Psoas muscle (tissue), 8 donors: ENCODE results near the gene SIGLEC14. TPM values are rescaled to one million over a fixed set of nuclear protein-coding genes. Genes with fewer than 3 reads are reported as not detected.

Experiments
- ATAC-seq, 4 donors: fragments of 200-7000 bp; cut with Tn5 transposase; one replicate each; pipeline ENCODE4 v1.9.1; 2020; ENCODE audit warnings: moderate library complexity in 3 of 4, mild to moderate bottlenecking in 2 of 4
- DNase-seq, 2 donors: peaks; one replicate each; pipeline ENCODE4 v3.0.0-alpha.2; 2020
- H3K27ac ChIP-seq: fragments of 200-600 bp; one replicate; pipeline ENCODE4 v1.8.0; 2022
- H3K27me3 ChIP-seq, 3 donors: fragments of 200-600 bp in 1 of 3; one replicate each; pipeline versions ENCODE4 v1.6.1 to v1.8.0; 2013 to 2022; ENCODE audit warnings: low read length in 2 of 3, mild to moderate bottlenecking in 2 of 3, moderate library complexity in 1 of 3; ENCODE audit not compliant: insufficient read depth in 3 of 3
- H3K36me3 ChIP-seq, 2 donors: fragments of 200-600 bp in 1 of 2; one replicate each; pipeline versions ENCODE4 v1.6.1 to v1.8.0; 2013 to 2022; ENCODE audit warnings: low read depth in 1 of 2, mild to moderate bottlenecking in 1 of 2, moderate library complexity in 1 of 2; ENCODE audit not compliant: insufficient read depth in 1 of 2
- H3K4me1 ChIP-seq: fragments of 200-600 bp; one replicate; pipeline ENCODE4 v1.8.0; 2022
- H3K4me3 ChIP-seq: fragments of 200-600 bp; one replicate; pipeline ENCODE4 v1.8.0; 2022; ENCODE audit warnings: mild to moderate bottlenecking
- H3K9me3 ChIP-seq: fragments of 200-600 bp; one replicate; pipeline ENCODE4 v1.8.0; 2022
- WGBS, 3 donors: extraction: QIAGEN DNeasy Blood & Tissue Kit; methylation state at CpG; one replicate each; pipeline versions ENCODE4 v1.1.6 to v1.1.7; 2013; 5-methylcytosine and 5-hydroxymethylcytosine counted together
- intact Hi-C, 2 donors: fragments of 100-400 bp; cut with DNase I; formaldehyde crosslinking; loops; one replicate each; pipeline versions ENCODE4 v1.11.0 to v1.14.2; 2022
- polyA plus RNA-seq, 3 donors: library from polyadenylated mRNA; stranded (reverse); fragments of 200-250 nt; gene quantifications; one replicate each; pipeline ENCODE4 v1.2.3, GENCODE V29; 2013
- total RNA-seq, 4 donors: library from RNA; stranded (reverse); fragmentation: NEBNext Ultra II Directional in 2 of 4; extraction: Animal tissue kit (Norgen Biotek cat#: 25700) in 2 of 4; gene quantifications; one replicate each; pipeline versions ENCODE4 v1.2.1 to v1.2.4, GENCODE V29; 2021 to 2023
- TF ChIP-seq, protein P1 (sequence below): fragments of 200-600 bp; IDR thresholded peaks from one replicate; pipeline ENCODE4 v1.8.0; 2022; ENCODE audit warnings: antibody characterized with exemption
- donor health status: healthy with polysubstance abuse.
- donor health status: DM: no; HTN: no; CAD: no; lungs with moderate emphysema.
- donor health status: Bipolar disorder and iron deficiency.
- donor health status: healthy.
- donor health status: DM: yes; HTN: yes; CAD: no.
- donor health status: DM: no; HTN: no; CAD: no.
- donor health status: DM: no; HTN: no; CAD: no.
- donor health status: DM: yes; HTN: yes; CAD: no.

The SIGLEC14 gene
- total and polyA plus RNA-seq, 7 donors = 0.07 to 1.9 (median 0.93) TPM

DNA sequence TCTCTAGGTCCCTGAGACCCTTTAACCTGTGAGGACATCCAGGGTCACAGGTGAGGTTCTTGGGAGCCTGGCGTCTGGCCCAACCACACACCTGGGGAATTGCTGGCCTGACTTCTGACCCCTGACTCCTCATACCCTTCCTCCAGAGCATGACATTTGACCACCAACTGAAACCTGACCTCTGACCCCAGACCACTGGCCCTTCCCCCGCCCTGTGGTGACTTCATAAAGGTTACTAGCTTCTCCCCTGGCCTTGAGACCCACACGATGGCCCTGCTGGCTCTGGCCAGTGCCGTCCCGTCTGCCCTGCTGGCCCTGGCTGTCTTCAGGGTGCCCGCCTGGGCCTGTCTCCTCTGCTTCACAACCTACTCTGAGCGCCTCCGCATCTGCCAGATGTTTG lies 46.6 kb upstream of the SIGLEC14 start, which contains the start of gene SPACA6:
SPACA6 (plus strand) TSS at position 71 of the 400 bp plus-strand sequence; CDS start at position 268, 197 bp downstream.
- intact Hi-C loops = no loop called here
- H3K27ac ChIP-seq = no peak within 1 kb of the TSS
- no peaks in the 10 kb centered on the region for H3K27me3 ChIP-seq
- DNase-seq (no peak), ATAC-seq (no peak)
- H3K36me3 ChIP-seq = peaks cover 0 to 42% of the 10 kb centered on the region in 2 donors
- peak within 1 kb of the TSS; percentile 86 for H3K4me3 ChIP-seq
- H3K9me3 ChIP-seq = no peaks in the 10 kb centered on the region
- TF ChIP-seq, protein P1, sequence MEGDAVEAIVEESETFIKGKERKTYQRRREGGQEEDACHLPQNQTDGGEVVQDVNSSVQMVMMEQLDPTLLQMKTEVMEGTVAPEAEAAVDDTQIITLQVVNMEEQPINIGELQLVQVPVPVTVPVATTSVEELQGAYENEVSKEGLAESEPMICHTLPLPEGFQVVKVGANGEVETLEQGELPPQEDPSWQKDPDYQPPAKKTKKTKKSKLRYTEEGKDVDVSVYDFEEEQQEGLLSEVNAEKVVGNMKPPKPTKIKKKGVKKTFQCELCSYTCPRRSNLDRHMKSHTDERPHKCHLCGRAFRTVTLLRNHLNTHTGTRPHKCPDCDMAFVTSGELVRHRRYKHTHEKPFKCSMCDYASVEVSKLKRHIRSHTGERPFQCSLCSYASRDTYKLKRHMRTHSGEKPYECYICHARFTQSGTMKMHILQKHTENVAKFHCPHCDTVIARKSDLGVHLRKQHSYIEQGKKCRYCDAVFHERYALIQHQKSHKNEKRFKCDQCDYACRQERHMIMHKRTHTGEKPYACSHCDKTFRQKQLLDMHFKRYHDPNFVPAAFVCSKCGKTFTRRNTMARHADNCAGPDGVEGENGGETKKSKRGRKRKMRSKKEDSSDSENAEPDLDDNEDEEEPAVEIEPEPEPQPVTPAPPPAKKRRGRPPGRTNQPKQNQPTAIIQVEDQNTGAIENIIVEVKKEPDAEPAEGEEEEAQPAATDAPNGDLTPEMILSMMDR = no peak
- WGBS, 3 donors = 70 to 76% (median 76%) methylated on average over 8 of the region's 8 CpGs
- no peaks in the 10 kb centered on the region for H3K4me1 ChIP-seq

DNA sequence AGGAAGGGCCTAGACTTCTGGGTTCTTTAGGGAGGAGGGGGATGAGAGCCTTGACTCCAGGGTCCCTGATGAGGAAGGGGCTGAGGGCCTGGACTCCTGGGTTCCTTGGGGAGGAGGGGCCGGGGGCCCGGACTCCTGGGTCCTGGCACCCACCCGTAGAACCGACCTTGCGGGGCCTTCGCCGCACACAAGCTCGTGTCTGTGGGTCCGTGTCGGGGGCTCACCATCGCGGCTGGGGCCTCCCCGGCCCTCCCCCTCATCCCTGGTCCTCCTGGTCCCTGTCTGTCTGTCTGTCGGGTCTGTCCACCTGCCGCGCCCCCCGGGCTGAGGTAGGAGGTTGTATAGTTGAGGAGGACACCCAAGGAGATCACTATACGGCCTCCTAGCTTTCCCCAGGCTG lies 45.8 kb upstream of the SIGLEC14 start:
- no peak for ATAC-seq
- H3K9me3 ChIP-seq = no peaks in the 10 kb centered on the region
- TF ChIP-seq, protein P1 = no peak
- no peak overlapping the region for H3K27ac ChIP-seq
- H3K36me3 ChIP-seq = peaks cover 0 to 35% of the 10 kb centered on the region in 2 donors
- H3K4me3 ChIP-seq = peak overlapping the region; percentile 86
- intact Hi-C loops = no loop called here
- H3K4me1 ChIP-seq = peaks cover 7% of the 10 kb centered on the region
- no peak for DNase-seq
- H3K27me3 ChIP-seq = no peaks in the 10 kb centered on the region
- WGBS, 3 donors = 60 to 76% (median 69%) methylated on average over 13 to 18 of the region's 18 CpGs

DNA sequence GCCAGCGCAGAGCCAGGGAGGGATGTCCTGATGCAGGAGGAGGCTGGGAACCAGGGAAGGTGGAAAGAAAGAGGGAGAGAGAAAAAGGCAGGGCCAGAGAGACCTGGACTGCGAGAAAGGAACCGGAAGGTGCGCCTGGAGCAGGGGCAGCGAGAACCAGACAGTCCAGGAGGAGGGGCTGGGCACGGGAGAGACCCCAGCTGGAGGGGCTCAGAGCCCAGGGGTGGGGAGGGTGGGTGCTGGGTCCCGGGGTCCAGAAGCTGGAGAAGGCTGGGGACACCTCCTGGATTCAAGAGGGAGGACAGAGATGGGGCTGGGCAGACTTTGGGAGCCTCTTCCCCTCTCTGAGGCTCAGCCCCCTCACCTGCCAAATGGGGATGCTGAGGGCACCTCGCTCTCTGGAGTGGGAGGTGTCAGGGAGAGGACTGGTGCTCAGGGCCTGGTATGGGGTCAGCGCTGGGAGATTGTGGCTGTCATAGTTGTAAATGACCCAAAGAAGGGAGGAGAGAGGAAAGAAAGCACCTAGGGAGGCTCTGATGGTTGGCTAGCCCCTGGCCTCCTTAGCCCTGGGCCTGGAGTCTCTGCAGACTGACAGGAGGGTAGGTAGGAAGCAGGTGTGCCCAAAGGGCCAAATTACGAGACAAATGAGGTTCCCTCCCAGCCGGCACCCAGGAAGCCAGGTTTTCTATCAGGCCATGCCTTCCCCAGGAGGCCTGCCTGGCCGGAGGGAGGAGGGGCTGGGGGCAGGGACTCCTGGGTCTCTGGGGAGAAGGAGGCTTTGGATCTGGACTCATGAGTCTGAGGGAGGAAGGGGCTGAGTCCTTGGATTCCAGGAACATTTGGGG lies 45.2 kb upstream of the SIGLEC14 start:
- DNase-seq (no peak), ATAC-seq (no peak)
- TF ChIP-seq, protein P1 = no peak
- Histone ChIP-seq H3K4me1 (peaks cover 8% of the 10 kb centered on the region), H3K36me3 (peaks cover 0 to 29% of the 10 kb centered on the region in 2 donors), H3K27ac (peak overlapping the region; percentile 79), H3K27me3 (no peaks in the 10 kb centered on the region), H3K9me3 (no peaks in the 10 kb centered on the region), H3K4me3 (peak overlapping the region; percentile 86)
- 35 to 44% (median 36%) methylated on average over 9 to 12 of the region's 12 CpGs for WGBS, 3 donors
- intact Hi-C loops = no loop called here

DNA sequence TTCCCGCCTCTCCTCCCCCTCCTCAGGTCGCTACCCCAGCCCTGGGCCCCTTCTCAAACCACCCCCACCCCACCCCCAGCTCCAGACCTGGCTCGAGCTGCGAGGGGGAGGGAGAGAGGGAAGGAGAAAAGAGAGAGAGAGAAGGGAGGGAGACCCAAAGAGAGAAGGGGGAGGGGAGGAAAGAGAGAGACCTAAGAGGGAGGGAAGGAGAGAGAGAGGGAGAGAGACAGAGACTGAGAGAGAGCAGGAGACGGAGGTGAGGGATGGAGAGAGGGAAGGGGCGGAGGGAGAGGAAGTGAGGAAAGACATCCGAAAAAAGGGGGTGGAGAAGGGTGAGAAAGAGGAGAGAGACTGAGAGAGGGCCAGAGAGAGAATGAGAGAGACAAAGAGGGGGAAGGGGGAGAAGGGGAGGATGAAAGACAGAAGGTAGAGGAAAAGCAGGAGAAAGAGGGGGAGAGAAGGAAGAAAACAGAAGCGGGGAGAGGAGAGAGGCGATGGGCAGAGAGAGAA lies 44.5 kb upstream of the SIGLEC14 start:
- intact Hi-C loops = no loop called here
- Histone ChIP-seq H3K36me3 (peaks cover 0 to 22% of the 10 kb centered on the region in 2 donors), H3K9me3 (no peaks in the 10 kb centered on the region), H3K27ac (peak overlapping the region; percentile 79), H3K4me1 (peaks cover 8% of the 10 kb centered on the region), H3K27me3 (no peaks in the 10 kb centered on the region), H3K4me3 (peak overlapping the region; percentile 86)
- 18 to 30% (median 22%) methylated on average over 7 to 9 of the region's 9 CpGs for WGBS, 3 donors
- TF ChIP-seq, protein P1 = no peak
- no peak for ATAC-seq
- no peak for DNase-seq
